Fibroblast of skin of scalp (primary cell): ENCODE measurements around the gene PIK3C2G.

Source experiments
- DNase-seq: peaks from one replicate; pipeline ENCODE4 v3.0.0-alpha.2; 2013

The PIK3C2G gene

GRCh38 chr12:18355429-18355828, 94.1 kb downstream of the PIK3C2G start:
- DNase-seq = no peak

- DNase-seq = no peak
Observed at GRCh38 chr12:18358077-18358476, 96.8 kb downstream of the PIK3C2G start.

DNA sequence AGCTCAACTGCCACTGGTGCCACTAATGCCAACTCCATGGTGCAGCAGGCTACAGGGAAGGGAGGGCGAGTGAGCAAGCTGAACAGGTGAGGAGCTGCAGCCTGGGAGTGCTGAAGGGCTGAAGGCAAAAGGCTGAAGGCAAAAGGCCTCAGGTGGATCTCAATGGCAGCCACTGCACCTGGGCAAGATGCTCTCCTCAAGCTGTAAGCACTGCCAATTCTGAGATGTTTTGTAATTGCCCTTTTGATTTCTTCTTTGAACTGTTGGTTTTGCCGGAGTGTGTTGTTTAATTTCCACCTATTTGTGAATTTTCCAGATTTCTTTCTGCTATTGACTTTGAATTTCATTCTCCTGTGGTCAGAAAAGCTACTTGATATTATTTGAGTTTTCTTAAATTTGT, 97.6 kb downstream of the PIK3C2G start:
- no peak for DNase-seq

DNA sequence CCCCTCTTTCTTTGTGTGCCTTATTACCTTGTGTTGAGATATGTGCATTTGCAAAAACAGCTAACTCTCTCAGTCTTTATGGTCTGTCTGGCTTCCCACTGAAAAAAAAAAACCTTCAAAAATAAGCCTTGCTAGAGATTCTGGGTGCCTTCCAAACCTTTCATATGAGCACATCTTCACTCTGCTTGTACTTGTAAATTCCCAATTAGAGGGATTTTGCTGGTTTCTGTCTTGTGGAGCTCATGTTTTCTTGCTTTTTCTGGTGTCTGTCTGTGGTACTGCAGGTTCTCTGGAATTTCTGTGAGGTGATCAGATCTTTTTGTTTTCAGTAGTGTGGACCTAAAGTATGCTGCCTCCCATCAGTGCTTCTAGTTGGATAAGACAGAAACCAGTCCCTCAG, 100.1 kb downstream of the PIK3C2G start:
- no peak for DNase-seq

- DNase-seq = no peak
Observed at GRCh38 chr12:18363321-18363720, 102.0 kb downstream of the PIK3C2G start.

DNA sequence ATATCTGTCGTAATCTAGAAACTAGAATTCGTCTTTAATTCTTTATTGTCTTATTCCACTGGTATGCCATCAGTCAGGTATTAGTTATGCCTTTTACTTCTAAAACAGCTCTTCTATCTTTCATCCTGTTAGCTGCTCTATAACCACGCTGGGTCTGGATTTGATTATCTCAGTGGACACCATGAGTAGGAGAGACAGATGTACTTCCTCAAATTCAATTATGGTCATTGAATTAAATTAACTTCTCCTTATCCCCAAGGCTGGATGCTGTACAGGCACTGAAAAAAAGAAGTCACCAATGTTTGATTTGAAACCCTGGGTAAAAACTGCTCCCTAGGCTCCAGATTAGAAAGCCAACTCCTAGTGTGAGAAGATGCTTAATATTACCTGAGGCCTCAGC, 107.3 kb downstream of the PIK3C2G start:
- DNase-seq = no peak

DNA sequence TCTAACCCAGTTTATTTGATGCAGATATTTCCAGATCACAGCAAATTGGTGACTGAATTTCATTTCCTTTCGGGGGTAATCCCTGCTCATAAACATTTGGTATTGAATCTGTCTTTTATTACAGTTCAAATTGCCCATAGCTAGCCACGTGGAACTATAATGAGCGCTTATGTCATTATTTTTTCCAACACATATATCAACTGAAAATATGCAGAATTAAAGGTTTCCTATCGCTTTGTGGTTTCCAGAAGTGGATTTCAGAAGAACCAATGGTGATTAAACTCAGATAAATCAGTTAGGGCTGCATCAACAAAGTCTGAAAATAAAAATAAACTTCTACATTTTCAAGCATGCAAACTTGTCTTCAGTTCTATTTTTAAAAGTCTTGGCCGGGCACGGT, 111.9 kb downstream of the PIK3C2G start:
- peak; percentile 14 for DNase-seq

DNA sequence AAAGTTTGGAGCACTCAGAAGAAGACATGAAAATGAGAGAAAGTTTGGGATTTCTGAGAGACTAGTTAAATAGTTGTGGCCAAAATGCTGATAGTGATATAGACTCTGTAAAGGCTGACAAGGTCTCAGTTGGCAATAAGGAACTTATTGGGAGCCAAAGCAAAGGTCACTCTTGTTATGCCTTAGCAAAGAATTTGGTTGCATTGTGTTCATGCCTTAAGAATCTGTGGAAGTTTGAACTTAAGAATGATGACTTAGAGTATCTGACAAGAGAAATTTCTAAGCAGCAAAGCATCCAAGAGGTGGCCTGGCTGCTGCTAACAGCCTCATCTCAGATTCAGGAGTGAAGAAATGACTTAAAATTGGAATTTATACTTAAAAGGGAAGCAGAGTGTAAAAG, 113.8 kb downstream of the PIK3C2G start:
- peak; percentile 42 for DNase-seq

DNA sequence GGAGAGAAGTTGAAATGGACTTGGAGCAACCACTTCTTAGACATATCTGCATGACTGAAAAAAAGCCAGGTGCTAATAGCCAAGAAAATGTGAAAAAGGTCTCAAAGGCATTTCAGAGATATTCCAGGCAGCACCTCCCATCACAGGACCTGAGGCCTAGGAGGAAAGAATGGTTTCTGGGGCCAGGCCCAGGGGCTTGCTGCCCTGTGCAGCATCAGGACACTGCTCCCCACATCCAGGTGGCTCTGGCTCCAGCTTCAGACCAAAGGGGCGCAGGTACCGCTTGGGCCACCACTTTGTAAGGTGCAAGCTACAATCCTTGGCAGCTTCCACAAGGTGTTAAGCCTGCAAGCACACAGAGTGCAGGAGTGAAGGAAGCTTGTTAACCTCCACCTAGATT, 114.3 kb downstream of the PIK3C2G start:
- DNase-seq = no peak

GRCh38 chr12:18382236-18382885, 121.0 kb downstream of the PIK3C2G start:
- peak; percentile 77 for DNase-seq

DNA sequence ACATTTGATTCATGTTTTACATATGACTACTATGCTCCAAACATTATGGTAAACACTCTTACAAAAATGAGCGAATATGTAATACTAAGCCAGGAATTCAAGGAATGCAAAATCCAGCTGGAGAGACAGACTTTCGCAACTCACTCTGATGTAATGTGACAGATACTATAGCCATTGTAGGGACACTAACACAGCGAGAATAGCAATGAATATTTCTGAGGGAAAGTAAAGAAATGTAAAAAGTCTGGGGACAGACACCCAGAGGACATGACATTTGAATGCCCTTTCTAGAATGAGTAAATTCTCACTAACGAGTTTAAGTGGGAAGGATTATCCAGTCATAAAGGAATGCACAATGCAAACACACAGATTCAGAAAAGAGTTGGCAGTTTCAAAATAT, 121.9 kb downstream of the PIK3C2G start:
- DNase-seq = peak; percentile 98

GRCh38 chr12:18387706-18388105, 126.4 kb downstream of the PIK3C2G start:
- DNase-seq = no peak

DNA sequence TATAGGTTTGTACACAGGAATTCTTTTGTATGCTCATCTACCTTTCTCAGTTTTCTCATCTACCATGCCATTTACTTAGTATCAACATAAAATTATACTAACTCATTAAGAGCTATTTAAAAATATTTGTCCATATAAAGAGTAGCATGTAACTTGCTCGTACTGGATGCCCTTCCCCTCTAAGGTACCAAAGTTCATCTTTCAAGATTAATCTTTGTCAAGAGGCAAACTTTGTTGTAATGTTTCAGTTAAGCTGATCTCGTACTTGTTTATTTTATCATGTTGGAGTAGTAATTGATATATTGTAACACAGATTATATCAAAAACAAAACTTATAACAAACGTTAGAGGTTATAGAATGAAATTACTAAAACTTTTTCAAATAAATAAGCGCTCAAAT, 128.5 kb downstream of the PIK3C2G start:
- DNase-seq = no peak

DNA sequence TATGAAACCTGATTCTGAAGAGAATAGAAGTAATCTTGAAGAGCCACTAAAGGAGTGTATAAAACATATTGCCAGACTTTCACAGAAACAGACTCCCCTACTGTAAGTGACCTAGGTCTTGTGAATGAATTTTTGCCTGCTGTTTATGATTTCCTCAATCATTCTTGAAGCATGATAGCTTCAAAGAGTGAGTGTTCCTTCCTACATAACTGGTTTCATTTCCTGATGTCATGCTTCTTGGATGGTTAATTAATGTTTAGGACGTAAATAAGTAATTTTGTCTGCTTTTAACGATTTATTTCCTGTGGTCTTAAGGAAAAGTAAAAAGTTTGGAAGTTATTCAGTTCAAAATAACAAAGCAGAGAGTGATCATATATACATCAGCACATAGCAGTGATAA, 129.8 kb downstream of the PIK3C2G start:
- no peak for DNase-seq

- DNase-seq = no peak
Observed at GRCh38 chr12:18394742-18395141, 133.4 kb downstream of the PIK3C2G start.

- peak; percentile 57 for DNase-seq
Observed at GRCh38 chr12:18400186-18400585, 138.9 kb downstream of the PIK3C2G start.

DNA sequence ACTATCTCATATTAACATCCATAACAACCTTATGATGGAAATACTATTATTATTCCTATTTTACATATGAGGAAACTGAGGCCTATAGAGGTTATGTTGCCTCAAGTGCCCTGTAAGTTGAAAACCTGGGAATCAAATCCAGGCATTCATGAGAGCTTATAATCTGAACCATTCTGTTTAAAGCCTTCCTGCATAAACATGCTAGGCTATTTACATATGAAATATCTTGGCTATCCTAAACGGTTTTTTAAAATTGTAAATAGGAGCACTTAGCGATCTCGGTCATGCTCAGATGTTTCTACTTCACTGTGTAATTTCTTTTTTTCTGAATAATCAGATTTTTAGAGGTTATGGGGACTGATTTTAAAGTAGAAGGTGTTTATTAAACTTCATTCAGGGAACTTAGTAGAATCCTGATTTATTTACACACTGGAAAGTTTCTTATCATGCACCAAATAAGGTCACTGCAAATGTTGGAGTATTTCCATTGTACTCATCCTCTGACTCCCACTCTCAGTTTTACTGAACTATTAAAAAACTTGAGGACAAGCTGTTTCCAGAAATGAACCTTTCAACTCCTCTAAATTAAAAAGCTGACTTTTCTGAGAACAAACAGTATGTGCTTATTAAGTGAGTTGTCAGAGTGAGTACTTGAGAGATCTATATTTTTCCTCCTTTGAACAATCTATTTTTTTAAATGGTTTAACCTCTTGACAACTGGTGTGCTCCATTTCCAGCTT, 141.7 kb downstream of the PIK3C2G start:
- DNase-seq = no peak

DNA sequence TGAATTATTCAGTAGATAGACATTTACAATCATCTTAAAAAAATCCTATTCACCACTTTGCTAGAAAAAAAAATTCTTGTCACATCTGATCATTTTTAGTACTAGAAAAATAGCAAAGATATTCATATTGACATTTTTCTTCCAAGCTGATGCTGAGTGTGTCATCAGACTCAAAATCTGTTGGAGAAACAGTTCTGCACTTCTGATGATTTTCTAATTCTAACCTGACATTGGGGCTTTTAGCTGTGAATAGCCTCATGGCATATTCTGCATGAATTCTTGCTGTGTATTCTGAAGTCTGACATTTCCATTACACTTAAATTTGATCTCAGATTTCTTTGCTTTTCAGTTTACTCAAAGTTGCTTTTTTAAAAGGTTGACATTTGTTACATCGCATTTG, 150.1 kb downstream of the PIK3C2G start:
- DNase-seq = peak; percentile 37

DNA sequence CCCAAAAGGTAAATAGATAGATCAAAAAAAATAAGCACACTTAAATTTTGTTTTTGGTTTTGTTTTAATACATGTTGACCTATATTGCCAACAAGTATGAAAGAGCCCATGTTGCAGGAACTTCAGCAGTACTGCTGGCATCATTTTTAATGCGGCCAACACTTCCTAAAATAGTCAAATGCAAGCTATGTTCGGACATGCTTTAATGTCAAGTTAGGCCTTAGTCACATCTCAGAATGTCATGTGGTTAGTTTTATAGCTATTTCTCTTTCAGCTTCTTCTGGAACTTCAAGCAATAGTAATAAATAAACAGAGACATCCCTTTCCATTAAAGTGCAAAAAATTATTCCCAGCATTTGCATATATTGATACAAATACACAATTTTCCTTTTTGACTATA, 153.4 kb downstream of the PIK3C2G start:
- DNase-seq = no peak

GRCh38 chr12:18415227-18415626, 153.9 kb downstream of the PIK3C2G start:
- DNase-seq = no peak

DNA sequence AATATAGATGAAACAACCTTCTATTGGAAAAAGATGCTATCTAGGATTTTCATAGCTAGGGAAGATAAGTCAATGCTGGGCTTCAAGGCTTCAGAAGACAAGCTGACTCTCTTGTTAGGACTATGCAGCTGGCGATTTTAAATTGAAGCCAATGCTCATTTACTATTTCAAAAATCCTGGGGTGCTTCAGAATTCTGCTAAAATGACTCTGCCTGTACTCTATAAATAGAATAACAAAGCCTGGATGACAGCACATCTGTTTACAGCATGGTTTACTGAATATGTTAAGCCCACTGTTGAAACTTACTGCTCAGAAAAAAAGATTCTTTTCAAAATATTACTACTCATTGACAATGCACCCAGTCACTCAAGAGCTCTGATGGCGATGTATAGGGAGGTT, 155.1 kb downstream of the PIK3C2G start:
- no peak for DNase-seq

GRCh38 chr12:18419311-18419710, 158.0 kb downstream of the PIK3C2G start:
- DNase-seq = no peak

- DNase-seq = peak; percentile 15
Observed at GRCh38 chr12:18421867-18422266, 160.5 kb downstream of the PIK3C2G start.

DNA sequence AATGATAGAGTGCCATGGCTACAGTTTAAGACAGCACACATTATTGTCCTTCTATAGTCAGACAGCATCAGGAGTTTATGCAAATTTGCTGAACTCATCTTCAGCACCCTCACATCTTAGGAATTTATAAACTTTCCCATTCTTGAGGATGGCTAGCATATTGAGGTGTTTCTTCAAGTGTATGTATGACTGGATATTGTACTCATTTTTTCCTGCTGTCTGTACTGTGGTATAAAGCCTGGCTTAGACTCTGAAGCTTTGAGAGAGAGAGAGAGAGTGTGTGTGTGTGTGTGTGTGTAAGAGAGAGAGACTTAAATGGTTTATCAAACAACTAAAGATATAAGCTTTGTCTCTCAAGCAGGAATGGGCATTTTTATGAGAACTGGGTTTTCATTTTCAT, 161.6 kb downstream of the PIK3C2G start:
- peak; percentile 61 for DNase-seq

DNA sequence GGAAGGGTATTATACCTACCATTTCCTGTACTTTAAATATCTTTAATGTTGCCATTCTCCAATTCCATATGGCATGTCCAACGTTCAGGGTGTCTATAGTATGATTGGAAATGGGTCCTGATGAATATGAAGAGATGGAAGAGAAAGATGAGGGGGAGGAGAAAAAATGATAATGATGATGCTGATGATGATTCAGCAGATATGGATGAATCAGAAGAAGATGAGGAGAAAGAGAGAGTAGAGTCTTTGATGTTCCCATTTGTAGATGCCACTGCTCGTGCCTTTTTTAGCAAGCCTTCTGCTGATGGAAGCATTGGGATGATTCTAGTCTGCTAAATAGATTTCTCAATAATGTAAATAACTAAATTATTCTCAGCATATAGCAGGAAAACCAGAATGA, 163.5 kb downstream of the PIK3C2G start:
- DNase-seq = no peak
